ENCODE results near the gene CSTF1.

The CSTF1 gene

DNA sequence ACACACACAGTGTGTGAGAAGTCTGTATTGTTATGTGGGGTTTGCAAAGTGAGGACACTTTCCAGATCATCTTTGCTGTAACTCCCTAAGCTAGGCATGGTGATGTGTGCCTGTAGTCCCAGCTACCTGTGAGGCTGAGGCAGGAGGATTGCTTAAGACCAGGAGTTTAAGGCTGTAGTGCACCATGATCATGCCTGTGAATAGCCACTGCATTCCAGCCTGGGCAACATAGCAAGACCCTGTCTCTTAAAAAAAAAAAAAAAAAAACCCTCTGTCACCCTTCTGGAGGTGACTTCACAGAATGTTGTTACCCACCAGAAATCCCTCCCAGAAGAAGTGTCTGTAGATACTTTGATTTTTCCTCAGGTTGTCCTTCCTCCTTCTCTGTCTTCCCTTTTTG lies 34.5 kb downstream of the CSTF1 start:
- in situ Hi-C loops (cut with MboI; ENCODE audit: low sequenced_read_pairs) = no loop called here

- in situ Hi-C loops (cut with MboI; ENCODE audit: low sequenced_read_pairs) = no loop called here
These were observed 35.4 kb downstream of the CSTF1 start for GRCh38 chr20:56427797-56428196.

- in situ Hi-C loops (cut with MboI; ENCODE audit: low sequenced_read_pairs) = no loop called here
These were observed 36.0 kb downstream of the CSTF1 start for GRCh38 chr20:56428410-56428809.

DNA sequence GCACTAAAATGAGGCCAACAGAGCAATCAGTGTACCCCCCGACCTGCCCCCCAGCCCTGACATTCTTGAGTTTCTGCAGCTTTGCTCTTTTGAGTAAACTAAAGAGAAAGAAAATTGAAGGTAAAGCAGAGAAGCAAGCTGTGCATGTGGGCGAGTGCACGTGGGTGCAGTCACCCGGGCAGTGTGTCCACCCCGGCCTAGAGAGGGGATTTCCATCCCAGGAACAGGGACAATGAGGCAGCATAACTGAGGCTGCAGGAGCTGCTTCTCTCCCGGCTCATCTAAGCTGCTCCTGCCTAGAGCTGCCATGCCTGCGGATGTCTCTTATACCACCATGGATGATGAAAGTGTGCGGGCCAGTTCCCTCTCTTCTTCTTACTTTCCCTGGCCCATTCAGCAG lies 36.4 kb downstream of the CSTF1 start:
- in situ Hi-C loops (cut with MboI; ENCODE audit: low sequenced_read_pairs) = no loop called here

GRCh38 chr20:56429502-56429901 lies 37.1 kb downstream of the CSTF1 start:
- in situ Hi-C loops (cut with MboI; ENCODE audit: low sequenced_read_pairs) = no loop called here

- in situ Hi-C loops (cut with MboI; ENCODE audit: low sequenced_read_pairs) = no loop called here
These were observed 37.5 kb downstream of the CSTF1 start for GRCh38 chr20:56429941-56430340.

GRCh38 chr20:56430461-56430860 lies 38.0 kb downstream of the CSTF1 start:
- in situ Hi-C loops (cut with MboI; ENCODE audit: low sequenced_read_pairs) = no loop called here

GRCh38 chr20:56430957-56431356 lies 38.5 kb downstream of the CSTF1 start:
- in situ Hi-C loops (cut with MboI; ENCODE audit: low sequenced_read_pairs) = no loop called here

DNA sequence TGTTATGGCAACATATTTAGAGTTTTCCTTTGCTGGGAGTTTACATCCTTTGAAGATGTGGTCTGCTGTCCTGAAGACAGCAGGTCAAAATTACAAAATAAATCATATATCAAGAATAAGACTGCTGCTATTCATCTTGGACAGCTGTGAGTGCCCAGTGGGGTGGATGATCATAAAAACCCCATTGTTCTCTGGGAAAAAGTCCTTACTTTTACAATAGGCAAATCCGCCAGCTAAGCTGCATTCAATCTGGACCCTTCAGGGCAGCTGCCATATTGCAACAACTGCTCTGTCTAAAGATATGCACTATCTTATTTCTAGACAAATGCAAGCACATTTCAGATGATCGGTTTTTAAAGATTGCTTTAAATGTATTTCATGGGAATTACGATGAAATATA lies 39.0 kb downstream of the CSTF1 start:
- in situ Hi-C loops (cut with MboI; ENCODE audit: low sequenced_read_pairs) = no loop called here

- in situ Hi-C loops (cut with MboI; ENCODE audit: low sequenced_read_pairs) = no loop called here
These were observed 40.9 kb downstream of the CSTF1 start for GRCh38 chr20:56433221-56433879.

GRCh38 chr20:56433880-56434255 lies 41.4 kb downstream of the CSTF1 start:
- in situ Hi-C loops (cut with MboI; ENCODE audit: low sequenced_read_pairs) = no loop called here

DNA sequence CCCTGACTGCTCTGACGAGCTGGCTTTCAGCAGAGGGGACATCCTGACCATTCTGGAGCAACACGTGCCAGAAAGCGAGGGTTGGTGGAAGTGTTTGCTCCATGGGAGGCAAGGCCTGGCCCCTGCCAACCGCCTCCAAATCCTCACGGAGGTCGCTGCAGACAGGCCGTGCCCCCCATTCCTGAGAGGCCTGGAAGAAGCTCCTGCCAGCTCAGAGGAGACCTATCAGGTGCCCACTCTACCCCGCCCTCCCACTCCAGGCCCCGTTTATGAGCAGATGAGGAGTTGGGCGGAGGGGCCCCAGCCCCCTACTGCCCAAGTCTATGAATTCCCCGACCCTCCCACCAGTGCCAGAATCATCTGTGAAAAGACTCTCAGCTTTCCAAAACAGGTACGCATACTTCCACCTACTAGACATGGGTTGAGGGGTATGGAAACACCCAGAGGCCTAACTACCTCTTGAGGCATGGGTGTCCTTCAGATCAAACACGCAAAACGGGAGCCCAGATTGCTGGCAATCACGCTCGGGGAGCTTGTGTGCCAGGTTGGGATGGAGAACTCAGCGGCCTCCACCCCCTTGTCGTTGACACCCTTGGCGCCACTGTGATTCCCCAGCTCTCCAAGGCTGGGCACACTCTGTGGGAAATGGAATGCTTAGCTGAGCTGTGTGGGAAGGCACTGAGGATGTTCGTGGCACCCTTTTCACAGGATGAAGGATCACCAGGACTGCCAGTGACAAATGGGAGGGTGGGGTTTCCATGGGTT lies 44.9 kb downstream of the CSTF1 start:
- in situ Hi-C loops (cut with MboI; ENCODE audit: low sequenced_read_pairs) = no loop called here

DNA sequence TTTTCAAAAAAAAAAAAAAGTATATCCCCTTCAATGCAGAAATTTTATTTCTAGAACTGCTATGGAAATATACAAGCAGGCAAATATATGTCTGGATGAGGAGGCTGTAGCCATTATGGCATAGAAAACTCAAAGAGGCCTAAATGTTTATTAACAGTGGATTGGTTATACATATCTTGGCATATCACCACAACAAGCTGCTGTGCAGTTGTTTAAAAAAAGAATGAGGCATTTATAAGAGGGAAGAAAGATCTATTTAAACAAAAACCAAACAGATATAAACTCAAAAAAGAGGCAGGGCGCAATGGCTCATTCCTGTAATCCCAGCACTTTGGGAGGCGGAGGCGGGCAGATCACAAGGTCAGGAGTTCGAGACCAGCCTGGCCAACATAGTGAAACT lies 45.8 kb downstream of the CSTF1 start:
- in situ Hi-C loops (cut with MboI; ENCODE audit: low sequenced_read_pairs) = no loop called here

DNA sequence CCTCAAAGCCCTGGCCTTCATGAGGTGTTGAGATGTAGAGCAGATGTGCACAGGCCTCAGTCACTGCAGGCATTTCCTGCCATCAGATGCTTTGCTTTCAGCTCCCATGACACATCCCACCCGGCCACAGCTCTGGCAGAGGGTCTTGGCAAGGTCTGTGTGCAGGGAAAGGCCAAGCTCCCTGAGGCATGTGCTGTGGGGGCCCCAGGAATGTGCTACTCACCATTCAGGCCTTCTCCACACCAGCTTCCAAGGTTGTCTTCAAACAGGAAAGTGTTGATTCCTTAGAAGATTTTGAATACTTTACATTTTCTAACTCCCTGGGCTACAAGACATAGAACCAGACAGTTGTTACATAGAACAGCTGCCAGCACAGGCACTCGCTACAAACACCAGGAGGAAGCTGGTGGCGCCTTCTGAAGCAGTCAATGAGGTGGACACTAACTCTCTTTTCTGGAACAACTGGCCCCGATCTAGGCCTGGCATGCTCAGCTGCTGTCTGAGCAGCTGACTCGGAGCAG lies 47.4 kb downstream of the CSTF1 start:
- in situ Hi-C loops (cut with MboI; ENCODE audit: low sequenced_read_pairs) = no loop called here

GRCh38 chr20:56440346-56441007 lies 48.0 kb downstream of the CSTF1 start:
- in situ Hi-C loops (cut with MboI; ENCODE audit: low sequenced_read_pairs) = no loop called here

- in situ Hi-C loops (cut with MboI; ENCODE audit: low sequenced_read_pairs) = no loop called here
These were observed 50.2 kb downstream of the CSTF1 start for GRCh38 chr20:56442389-56443365.

GRCh38 chr20:56443654-56444540 lies 51.5 kb downstream of the CSTF1 start:
- in situ Hi-C loops (cut with MboI; ENCODE audit: low sequenced_read_pairs) = no loop called here

DNA sequence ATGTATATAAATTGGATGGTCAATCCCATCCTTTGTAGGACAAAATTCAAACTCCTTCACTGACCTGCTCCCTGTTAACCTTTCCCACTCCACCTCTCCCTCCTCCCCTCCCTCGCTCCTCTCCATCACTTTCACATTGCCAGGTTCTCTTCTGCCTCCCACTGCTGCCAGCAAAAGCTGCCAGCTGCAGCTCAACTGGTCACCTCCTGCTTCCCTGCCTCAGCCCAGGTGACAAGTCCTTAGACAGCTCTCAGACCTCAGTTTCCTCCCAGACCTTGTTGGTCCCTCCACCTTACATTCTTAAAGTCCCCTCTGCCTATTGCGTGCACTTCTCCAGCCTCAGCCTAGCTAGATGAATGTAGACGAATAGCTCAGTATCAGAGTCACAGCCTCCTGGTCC lies 52.7 kb downstream of the CSTF1 start:
- in situ Hi-C loops (cut with MboI; ENCODE audit: low sequenced_read_pairs) = no loop called here

- in situ Hi-C loops (cut with MboI; ENCODE audit: low sequenced_read_pairs) = no loop called here
These were observed 53.1 kb downstream of the CSTF1 start for GRCh38 chr20:56445540-56445939.

DNA sequence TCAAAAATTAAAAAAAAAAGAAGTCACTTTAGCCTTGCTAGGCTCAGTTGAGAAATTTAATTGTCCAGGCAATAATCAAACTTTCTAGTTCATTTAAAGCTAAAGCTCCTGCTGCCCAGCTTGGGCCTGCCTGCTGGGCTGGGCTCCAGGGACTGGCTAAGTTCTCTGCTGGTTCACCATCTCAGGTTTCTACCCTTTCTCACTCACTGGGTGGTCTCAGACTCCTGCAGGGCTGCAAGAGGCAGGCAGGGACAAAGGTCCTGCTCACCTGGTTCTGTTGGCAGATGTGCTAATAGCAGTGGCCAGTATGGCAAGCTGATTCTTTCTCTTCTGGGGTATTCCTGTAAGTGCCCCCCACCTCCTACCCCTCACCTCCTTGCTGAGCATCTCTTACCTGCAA lies 54.8 kb downstream of the CSTF1 start:
- in situ Hi-C loops (cut with MboI; ENCODE audit: low sequenced_read_pairs) = no loop called here
